ENCODE results near the gene STOML1.

Gene STOML1

DNA sequence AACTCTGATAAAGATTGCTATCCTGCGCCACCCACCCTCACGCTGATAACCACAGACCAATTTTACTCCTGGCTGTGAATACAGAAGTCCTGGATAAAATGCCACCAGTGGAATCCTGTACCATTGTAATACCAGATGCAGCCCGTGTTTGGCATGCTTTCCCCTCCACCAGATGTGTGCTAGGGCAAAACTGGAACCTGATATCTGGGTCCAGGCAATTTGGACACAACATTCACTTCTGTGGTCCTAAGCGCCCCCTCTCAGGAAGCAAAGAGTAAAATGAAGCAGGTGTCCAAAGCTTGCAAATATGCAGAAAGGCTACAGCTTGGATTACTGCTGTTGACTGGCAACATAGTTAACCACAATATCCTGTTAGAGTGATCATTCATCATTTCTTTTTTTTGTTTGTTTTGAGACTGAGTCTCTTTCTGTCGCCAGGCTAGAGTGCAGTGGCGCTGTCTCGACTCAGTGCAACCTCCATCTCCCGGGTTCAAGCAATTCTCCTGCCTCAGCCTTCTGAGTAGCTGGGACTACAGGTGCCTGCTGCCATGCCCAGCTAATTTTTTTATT lies 33.0 kb downstream of the STOML1 start:
- peak; percentile 74 for DNase-seq

DNA sequence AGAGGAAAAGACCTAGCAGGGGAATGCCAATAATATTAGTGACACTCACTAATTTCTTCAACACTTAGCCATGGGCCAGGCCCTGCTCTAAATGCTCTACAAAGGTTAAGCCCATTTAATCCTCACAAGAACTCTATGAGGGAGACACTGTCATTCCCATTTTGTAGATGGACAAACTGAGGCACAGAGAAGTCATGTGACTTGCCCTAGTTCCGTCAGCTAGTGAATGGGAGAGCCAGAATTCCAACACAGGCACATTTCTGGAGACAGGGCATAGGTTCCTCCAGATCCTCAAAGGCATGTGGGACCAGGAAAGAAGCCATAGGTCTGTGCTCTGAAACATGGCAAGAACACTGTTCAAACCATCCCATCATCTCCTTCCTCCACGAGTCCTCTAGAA lies 34.3 kb downstream of the STOML1 start:
- no peak for DNase-seq

DNA sequence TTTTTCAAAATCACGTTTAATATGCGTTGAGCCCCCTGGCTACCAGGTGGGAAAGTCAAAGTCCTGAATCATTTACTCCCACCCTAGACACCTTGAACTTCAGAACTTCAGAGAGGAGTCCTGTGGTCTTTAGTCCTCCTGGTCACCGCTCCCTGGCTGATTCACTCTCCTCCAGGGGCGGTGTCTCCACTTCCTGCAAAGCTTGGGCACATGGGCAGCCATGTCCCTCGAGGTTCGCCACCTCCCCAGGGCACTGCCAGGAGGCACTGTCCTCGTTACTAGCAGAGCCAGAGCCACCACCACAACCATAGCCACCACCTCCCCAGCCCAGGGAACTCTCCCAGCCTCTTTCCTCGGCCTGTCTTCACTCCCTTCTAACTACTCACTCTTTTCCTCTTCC lies 34.8 kb downstream of the STOML1 start:
- no peak for DNase-seq

DNA sequence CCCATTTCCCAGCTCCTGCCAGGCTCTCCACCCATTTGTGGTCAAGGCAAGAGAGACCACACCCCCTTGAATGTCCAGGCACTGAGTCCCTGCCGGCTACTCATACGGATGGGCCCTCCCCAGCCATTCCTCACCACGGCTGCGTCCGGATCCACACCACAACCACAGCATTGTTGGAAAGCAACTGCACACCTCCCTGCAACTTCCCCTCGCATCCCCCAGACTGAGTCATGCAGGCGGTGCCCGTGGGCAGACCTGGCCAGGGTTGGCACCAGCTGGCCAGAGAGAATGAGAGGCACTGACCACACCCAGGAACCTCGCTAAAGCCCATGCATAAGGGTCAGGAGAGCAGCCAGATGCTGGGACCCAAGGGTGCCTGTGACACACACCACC lies 35.4 kb downstream of the STOML1 start:
- no peak for DNase-seq

DNA sequence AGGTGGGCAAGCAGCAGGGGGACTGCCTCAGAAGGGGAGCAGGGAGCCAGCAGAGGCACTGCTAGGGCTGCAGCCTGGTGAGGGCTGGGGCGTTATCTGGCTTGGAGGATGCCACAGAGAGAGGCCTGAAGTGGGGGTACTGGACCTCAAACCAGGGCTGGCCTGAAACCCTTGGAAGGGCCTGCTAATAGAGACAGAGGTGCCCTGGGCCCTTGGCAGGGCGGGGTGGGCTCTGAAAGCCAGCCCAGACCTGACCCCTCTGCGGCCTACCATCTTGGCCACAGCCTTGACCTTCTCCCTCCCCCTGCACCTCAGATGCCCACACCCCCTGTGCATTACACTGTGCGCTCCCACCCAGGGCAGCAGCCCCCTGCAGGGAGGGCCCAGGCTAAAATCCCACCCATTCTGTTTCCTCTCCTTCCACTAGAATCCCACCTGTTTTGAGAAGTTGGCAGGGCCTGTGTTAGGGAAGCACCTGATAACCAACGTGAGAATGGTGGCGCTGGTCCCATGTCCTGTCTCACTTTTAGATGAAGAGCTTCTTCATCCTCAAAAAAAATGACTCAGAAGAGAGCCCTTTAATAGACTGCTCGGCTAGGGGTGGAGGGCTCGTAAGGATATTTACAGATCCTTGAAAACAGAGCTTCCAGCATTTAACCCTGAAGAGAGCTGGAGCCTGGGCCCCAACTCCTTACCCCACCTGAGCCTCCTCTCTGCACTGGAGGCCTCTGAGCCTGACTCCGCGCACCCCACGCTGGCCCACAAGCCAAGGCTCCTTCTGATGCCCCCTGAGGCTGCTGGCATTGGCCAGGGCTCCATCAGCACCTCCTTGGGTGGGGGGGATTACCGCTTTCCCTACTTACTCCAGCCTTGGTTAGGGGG lies 36.0 kb downstream of the STOML1 start:
- no peak for DNase-seq

DNA sequence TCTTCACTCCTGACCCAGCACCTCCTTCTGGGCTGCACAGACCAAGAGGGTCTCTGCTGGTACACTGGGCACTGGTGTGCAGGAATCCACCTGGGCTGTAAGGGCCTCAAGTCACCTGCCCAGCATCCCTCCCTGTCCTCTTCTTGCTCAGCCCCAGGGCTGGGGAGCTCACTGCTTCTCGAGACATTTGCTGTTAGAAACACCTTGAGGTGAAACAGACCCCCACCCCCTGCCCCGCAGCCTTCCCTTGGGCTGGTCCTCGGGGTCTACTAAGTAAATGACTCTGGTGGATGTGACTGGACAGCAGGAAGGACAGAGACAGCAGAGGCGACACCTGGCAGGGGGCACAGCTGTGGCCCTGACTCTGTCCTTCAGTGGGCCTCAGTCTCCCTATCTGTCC lies 36.8 kb downstream of the STOML1 start:
- DNase-seq = no peak

DNA sequence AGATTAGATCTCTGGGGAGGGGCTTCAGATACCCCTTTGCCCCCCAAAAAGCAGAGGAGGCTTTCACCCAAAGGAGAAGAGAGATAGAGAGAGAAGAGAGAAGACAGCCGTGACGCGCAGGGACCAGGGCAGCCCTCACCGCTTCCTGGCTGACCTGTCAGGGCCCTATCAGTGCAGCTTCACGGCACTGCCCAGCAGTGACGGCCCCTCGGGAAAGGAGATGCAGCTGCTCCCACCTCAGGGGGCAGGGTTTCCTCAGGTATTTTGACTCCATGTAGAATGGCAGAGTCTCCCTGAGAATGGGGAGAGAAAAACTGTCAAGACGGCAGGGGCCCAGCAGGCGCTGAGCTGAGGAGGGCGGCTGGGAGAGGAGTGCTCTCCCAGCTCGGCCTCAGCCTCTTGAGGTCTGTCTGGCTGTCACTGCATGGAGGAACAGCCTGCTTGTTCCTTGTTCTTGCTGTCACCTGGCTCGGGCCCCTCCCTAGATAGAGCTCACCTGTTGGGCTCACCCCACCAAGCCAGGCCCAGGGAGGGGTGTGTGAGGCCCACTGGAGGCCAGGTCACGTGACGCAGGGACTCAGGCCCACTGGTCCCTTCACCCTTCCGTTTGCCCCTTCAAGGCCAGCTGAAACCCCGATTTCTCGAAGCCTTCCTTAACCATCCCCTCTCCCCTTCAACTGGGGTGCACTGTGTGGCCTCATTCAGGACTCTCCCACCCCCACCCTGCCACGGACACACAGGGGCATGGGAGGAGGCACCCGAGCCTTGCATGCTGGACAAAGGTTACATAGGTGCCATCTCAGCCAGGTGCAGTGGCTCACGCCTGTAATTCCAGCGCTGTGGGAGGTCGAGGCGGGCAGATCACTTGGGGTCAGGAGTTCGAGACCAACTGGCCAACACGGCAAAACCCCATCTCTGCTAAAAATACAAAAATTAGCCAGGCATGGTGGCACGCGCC lies 37.6 kb downstream of the STOML1 start:
- no peak for DNase-seq

DNA sequence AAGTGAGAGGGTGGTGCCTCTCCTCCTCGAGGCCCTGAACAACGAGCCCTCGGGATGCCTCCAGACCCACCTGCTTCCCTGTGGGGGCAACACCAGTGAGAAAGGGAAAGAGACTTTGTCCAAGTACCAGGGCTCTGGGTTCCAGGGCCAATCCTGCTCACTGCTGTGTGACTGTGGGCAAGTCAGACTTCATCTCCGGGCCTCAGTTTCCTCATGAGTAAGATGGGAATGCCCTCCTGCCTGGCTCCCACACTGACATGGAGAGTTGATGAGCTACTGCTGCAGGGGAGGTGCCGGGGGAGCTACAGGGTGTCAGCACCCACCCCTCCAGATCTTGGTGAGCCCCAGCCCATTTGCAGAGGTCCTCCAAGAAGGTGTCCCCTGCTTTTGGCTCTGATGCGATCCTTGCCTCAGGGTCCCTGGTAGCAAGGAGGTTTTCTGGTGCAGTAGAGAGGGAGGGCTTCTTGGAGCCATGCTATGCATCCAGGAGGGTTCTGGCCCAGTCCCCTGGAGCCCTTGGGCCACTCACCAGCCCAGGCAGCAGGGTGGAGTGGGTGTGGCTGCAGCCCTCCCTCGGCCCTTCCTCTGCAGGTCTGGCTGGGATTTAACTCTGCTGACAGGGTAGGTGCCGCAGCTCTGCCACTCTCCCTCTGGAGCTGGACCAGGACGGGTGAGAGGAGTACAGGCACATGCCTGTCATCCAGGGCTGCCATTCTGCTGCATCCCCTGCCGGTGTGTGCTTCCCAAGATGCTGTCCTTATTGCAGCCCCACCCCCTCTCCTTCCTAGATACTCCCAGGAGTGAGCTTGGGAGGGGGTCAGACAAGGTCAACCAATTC lies 39.0 kb downstream of the STOML1 start:
- no peak for DNase-seq

DNA sequence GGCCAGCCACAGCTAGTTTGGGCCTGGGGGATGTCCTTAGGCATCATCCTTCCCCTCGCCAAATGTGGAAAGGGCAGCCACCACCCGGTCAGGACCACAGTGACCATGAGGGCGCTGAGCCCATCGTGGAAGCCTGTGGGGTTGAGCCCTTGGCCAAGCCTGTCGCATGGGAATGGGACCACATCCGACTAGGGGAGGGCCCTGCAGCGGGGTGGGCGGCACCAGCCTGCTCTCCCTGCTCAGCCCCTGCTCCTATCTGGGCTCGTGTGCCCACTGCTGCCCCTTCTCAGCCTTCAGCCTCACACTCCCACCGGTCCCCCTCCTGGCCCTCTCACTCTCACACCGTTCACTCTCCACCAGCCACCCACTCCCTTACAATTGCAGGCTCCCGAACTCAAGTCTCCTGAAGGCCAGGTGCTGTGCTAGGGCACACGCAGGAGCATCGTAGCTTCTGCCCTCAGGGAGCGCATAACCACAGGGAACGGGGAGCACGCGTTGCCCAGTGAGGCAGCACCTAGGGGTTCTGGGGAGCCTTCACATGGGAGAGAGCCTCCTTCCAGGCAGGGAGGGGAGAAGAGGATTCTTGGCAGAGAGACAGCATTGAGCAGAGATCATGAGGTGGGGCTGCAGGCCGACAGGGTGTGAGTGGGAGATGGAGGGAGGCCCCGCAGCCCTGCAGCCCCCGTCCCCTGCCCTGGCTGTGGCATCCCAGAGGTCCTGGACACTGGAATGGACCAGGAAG lies 39.8 kb downstream of the STOML1 start:
- no peak for DNase-seq

DNA sequence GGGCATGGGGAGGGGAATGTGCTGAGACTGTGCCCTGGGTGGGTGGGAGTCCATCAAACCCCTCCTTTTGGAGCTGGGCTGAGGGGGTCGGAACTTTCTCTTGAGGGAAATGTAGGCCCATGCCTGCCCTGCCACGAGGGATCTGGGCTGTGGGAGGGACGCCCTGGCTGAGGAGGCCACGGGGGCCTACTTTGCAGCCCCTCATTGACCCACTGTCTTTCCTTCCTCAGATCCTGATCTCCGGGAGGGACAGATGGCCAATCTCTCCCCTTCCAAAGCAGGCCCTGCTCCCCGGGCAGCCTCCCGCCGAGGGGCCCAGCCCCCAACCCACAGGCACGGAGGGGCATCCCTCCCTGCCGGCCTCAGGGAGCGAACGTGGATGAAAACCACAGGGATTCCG lies 40.5 kb downstream of the STOML1 start:
- DNase-seq = no peak

DNA sequence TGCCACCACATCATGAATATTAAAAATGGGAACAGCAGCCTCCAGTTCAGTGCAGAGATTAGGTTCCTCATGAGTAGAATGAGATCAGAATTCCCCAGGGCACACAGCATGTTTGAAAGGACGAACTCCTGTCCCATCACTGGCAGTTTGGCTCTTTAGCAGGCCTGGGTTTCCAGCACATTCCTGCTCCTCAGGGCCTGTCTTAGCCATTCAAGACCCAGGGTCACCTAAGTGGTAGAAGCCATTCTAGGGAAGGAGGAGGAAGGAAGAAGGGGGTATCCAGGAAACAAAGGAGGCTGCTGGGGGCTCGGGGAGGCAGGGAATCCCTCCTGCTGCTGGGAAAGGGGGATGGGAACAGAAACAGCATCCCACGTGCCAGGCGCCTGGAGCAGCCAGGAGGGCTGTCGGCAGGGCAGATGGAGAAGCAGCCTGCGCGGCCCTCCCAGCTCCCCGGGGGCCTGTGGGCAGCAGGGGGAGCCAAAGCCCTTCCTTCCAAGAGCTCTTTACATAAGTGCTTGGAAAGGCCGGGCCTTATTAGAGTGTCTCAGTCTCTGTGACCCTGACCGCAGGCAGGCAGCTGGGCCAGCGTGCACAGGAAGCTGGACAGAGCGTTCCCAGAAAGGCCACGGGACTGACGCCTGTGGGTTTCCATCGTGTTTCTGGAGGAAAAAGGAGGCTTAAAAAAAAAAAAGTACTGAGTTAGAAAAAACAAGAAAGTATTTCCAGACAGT lies 41.1 kb downstream of the STOML1 start:
- peak; percentile 95 for DNase-seq

DNA sequence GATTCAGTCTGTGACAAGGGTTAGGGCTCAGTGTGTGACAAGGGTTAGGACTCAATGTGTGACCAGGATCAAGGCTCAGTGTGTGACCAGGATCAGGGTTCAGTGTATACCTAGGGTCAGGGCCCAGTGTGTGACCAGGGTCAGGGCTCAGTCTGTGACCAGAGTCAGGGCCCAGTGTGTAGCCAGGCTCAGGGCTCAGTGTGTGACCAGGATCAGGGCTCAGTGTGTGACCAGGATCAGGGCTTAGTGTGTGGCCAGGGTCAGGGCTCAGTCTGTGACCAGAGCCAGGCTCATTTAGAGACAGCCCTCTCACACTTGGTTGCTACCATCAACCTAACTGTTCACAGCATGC lies 41.6 kb downstream of the STOML1 start:
- no peak for DNase-seq

DNA sequence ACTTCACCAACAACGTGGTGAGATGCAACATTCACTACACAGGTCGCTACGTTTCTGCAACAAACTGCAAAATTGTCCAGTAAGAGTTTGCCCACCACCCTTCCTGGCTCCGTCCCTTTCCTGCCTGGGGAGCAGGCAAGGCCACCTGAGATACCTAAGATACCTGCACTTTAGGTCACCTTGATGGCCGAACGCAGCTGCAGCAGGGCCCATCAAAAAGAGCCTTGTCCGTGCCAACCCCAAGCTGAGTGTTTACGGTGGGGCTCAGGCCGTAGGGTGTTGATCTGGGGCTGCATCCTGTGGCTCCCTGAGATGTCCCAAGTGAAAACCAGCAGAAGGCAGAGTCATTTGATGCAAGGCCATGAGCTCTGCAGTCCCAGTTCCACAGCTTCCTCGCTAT lies 42.6 kb downstream of the STOML1 start:
- no peak for DNase-seq

DNA sequence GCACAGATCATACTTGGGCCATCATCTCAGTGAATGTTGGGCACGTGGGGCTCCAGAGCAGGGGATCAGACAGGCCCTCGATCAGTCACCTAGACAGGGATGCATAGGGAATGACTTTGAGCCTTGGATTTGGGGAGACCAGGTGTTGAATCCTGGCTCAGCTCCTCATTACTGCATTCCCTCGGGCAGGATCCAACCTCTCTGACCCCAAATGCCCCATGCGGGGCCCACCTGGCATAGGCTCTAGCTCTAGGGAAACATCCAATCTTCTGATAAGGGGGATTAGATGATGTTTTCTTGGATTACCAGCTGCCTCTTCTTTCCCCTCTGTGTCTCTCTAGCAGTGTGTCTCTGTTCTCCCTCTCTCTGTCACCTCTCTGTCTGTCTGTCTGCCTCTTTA lies 43.1 kb downstream of the STOML1 start:
- no peak for DNase-seq

DNA sequence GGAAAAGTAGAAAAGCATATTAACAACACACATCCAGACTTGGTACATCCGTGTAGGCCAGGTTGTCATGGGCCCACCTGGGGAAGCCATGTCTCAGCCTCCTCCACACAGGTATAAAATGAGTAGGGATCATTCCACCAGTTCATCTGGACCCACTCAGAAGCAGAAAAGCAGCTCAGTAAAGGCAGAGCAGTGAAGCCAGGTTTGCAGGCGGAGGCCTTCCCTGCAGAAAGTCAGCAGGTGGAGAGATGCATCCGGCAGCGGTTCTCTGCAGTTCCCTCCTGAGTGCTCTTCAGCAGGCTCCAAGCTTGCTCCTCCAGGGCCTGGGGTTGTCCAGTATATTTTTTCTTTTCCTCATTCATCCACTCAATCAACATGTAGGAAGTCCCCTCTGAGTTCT lies 43.7 kb downstream of the STOML1 start:
- no peak for DNase-seq

DNA sequence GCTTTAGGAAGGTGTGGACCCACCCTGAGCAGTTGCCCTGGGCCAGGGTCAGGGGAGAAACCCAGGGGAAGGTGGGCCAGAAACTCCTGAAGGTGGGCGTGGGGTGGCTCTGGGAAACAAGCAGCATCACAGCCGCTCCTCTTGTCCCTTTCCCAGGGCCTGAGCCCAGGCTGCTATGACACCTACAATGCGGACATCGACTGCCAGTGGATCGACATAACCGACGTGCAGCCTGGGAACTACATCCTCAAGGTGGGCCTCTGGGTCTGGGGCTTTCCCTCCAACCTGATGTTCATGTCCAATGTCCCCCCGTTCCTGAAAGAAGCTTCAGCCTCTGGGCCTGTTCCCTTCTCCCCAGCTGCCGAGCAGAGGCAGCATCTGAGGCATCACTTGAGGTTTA lies 44.4 kb downstream of the STOML1 start:
- no peak for DNase-seq

DNA sequence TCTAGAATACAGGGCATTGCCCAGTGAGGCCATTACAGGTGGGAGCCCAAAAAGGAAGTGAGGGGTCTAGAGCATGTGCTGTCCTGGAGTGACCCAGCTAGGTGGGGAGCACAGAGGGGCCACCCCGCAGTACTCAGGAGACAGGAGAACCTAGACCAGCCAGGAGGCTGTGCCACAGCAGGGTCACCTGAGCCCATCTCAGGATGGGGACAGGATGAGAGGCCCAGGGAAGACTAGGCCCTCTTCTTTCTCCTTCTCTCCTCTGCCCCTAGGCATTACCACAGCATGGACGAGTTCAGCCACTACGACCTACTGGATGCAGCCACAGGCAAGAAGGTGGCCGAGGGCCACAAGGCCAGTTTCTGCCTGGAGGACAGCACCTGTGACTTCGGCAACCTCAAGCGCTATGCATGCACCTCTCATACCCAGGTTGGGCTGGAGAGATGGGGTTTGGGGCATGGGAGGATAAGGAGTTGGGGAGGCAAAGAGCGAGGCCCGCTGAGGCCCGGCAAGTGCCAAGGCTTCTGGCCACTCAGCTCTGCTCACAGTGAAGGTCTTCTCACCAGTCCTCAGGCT lies 45.2 kb downstream of the STOML1 start:
- DNase-seq = no peak

DNA sequence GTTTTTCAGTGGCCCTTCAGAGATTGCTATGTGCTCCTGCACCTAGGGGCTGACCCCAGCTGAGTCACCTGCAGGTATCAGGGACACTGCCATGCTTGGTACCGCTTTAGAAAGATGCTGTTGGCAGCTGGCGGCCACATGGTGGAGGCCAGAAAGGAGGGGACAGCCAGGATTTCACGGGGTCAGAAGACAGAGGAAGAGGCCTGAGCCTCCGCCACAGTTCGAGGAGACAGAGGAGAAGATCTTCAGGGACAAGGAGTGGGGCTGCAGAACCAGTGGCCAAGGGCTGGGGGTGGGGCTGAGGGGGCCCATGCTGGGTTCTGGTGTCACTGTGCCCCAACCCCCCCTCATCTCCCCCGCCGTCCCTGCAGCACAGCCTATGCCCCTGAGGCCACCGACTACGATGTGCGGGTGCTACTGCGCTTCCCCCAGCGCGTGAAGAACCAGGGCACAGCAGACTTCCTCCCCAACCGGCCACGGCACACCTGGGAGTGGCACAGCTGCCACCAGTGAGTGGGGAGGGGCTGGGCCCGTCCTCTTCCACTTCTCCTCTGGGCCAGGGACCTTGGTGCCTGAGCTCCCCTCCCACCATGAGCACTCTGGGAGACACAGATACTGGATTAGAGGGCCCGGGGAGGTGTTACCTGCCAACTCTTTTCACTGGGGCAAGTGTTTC lies 45.9 kb downstream of the STOML1 start:
- no peak for DNase-seq

DNA sequence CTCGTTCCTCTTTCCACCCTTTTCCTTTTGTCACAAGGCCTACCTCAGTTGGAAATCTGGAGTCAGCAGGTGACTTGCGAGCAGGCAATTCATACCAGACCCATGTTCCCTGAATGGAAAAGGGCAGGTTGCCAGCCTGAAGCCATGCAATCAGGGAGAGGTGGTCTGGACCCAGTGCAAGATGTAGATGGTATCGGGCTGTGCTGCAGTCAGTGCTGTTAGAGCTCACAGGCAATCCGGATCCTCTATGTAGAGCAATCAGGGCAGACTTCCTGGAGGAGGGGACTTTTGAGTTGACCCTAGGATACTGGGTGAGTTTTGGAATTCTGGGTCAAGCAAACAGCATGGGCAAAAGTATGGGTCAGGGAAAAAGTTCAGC lies 47.0 kb downstream of the STOML1 start:
- DNase-seq = no peak

Data from NCI-H2171 treated with DMSO at 0.1 percent for 48 hours (cell line).